Coronary artery (tissue), 2 donors: ENCODE data around the gene NPIPB2.

Experiments
- DNase-seq: peaks from one replicate; pipeline ENCODE4 v3.0.0-alpha.2; 2017; ENCODE audit warnings: low spot score
- H3K27ac ChIP-seq, 2 donors: fragments of 200-600 bp; sonication (generic); one replicate each; pipeline ENCODE4 v1.5.1; 2016 to 2019
- H3K4me3 ChIP-seq: fragments of 200-600 bp; sonication (generic); 2 replicates; pipeline ENCODE4 v1.5.1; 2016; ENCODE audit warnings: mild to moderate bottlenecking, moderate library complexity
- TF ChIP-seq, protein P1 (sequence below): fragments of 200-600 bp; sonication (generic); IDR thresholded peaks from one replicate; pipeline ENCODE4 v1.5.1; 2019; ENCODE audit warnings: antibody characterized with exemption

NPIPB2 gene

DNA sequence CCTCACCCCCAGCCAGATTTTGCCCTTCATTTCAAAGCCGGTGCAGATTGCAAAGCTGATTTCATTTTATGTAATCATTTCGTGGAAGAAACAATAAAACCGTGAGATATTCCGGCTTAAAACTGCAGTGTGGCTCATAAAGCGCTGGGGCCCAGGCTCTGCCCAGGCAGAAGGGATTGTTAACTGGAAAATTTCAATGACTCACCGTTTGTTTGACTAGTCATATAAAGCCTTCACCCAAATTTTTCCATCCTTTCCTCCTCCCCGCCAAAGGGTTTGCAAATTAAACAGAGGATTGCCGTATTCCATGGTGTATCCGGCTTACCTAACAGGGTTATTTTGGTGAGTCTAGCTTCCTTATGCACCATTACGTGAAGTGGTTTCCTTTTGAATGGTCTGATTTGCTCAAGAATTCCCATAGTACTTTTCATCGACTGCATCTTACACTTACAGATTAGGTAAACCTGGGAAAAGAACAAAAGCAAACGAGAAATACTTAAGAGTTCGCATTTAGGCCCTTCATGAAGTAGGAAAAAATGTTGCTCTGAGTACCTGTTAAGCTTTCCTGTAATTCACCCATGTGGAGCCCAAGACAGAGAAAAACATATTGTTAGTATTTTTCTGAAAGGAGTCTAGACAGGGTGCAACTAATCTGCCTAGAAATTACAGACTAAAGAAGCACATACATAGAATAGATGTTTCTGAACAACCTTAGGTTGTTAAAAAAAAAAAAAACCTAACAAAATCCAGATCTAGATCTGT, 25.1 kb downstream of the NPIPB2 start:
- peak overlapping the region; percentile 87 for H3K4me3 ChIP-seq
- H3K27ac ChIP-seq, result peak overlapping the region; percentile 43 to 91
- DNase-seq, result no peak
- TF ChIP-seq, protein P1, sequence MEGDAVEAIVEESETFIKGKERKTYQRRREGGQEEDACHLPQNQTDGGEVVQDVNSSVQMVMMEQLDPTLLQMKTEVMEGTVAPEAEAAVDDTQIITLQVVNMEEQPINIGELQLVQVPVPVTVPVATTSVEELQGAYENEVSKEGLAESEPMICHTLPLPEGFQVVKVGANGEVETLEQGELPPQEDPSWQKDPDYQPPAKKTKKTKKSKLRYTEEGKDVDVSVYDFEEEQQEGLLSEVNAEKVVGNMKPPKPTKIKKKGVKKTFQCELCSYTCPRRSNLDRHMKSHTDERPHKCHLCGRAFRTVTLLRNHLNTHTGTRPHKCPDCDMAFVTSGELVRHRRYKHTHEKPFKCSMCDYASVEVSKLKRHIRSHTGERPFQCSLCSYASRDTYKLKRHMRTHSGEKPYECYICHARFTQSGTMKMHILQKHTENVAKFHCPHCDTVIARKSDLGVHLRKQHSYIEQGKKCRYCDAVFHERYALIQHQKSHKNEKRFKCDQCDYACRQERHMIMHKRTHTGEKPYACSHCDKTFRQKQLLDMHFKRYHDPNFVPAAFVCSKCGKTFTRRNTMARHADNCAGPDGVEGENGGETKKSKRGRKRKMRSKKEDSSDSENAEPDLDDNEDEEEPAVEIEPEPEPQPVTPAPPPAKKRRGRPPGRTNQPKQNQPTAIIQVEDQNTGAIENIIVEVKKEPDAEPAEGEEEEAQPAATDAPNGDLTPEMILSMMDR, result no peak

DNA sequence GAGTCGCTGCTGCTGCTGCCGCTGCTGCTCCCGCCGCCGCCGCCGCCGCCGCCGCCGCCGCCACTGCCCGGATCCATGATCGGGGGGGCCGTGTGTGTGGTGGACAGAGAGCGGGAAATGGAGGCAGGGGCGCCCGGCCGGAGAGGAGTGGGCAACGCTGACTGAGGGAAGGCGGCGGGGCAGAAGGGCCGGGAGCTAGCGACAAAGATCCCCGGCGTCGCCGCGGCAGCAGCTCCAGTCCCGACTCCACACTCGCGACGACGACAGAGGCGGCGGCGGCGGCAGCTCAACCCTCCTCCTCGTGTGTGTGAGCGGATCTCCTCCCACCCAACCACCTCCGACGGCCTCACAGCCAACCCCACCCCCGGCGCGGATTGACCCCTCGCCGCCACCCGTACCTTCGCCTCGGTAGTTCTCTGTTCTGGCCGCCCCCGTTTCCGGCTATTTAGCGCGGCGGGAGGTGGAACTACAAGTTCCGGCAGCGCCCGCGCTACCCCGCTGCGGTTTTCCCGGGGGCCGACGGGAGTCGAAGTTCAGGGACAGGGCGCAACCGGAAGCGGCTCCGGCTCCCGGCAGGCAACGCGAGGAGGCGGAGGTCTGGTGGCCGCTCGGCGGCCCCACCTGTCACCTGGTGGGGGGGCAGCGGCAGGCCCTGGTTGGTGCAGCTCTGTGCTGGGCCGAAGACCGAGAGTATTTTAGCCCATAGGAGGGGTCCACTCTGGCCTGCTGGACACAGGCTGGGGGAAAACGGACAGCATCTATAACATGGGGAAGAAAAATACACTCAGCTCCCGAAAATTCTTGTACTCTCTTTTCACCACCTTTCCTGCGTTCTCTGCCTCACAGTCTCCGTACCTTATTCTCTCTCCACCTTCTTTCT, 26.0 kb downstream of the NPIPB2 start, which contains the start of gene GSPT1:
GSPT1 (minus strand) TSS at position 313 of the 880 bp plus-strand sequence; CDS start at position 77, 236 bp downstream.
- Histone ChIP-seq H3K4me3 (peak within 1 kb of the TSS; percentile 87), H3K27ac (peak within 1 kb of the TSS; percentile 79 to 91)
- DNase-seq, result peak; percentile 99
- TF ChIP-seq, protein P1, result no peak

DNA sequence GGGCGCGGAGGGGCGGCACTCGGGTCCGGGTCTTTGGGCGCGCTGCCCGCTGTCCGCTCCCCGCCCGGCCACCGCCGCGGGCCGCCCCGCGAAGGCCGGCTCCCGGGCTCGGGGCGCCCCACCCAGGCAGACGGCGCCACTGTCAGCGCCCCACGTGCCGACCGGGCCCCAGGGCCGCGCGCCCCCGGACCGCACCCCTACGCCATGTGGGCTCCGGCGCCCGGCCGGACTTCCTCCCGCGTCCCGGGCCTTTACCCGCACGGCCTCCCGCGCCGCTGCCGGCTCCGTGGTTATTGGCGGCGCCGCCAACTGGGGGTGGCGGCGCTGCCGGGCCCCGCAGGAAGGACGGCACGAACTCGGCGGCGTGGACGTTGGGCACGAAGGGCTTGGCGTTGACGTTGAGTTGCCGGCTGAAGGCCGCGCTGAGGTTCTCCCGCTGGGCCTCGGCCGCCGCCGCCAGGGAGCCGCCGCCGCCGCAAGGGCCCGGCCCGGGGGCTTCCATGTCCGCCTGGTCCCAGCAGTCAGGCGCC, 26.7 kb downstream of the NPIPB2 start:
- peak overlapping the region; percentile 79 to 91 for H3K27ac ChIP-seq
- peak overlapping the region; percentile 87 for H3K4me3 ChIP-seq
- TF ChIP-seq, protein P1, result no peak
- DNase-seq, result peak; percentile 76

DNA sequence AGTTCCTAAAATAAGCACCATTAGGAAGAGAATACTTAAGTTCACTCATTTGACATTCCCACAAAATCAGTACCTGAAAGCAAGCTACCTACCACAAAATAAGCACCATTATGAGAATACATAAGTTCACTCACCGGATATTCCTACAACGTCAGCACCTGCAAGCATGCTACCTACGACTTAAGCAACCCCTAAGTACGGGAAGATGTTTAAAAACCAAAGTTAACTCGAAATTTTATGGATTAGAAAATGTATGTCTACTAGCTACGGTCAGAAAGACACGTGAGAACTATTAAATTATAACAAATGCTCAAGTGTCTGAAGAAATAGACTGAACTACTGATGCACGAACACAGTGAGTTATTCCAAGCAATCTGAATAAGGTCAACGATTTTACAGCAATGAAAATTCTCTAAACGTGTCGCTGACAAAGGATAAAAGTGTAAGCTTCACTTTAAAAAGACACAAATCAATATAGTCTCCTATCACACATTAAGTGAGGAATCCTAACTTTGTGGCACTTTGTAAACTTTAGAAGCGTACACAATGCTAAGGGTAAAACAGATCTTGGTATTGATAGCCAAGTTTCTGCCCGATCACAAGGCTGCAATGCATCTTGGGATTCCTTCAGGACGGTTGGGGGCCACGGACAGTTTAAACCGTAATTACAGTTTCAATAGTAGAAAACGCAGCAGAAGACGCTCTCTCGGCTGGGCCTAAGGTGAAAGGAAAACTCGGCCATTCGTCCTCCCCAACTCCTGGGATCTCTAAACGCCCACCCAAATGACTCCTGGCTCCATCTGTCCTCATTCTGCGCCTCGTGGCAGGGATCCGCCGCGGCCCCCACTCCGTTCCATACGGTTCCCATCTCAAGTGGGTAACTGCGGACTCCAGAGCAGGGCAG, 27.4 kb downstream of the NPIPB2 start:
- peak overlapping the region; percentile 79 to 91 for H3K27ac ChIP-seq
- TF ChIP-seq, protein P1, result no peak
- H3K4me3 ChIP-seq, result peak overlapping the region; percentile 87
- DNase-seq, result no peak

DNA sequence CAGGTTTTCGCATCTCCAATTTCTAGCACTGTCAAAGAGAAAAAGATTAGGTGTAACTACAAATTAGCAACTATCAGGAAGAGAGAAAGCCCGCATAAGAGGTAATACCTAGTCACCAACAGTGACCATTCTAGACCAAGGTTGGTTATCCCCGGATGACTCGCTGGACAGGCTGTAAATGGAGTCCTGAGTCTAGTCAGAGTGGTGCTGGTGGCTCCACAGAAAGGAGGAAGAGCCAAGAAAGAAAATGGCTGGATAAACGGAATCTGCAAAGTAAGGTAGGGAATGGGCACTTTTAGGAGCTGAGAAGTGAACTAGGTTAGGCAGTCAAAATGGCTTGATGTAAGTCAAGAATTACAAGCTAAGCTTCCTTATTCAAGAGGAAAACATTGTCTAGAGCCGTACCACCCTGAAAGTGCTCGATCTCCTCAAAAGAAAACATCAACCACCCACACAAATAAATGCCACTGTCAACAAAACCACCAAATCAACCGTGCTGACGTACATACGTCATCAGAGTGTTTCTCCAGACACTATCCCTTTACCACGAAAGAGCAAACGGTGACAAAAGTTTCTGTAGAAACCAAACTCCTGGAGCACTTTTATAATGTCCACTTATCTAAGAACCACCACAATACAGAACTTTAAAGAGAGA, 28.3 kb downstream of the NPIPB2 start:
- Histone ChIP-seq H3K4me3 (peak overlapping the region; percentile 87), H3K27ac (no peak overlapping the region)
- TF ChIP-seq, protein P1, result no peak
- DNase-seq, result no peak
